CD4-positive, alpha-beta T cell treated with Interleukin-6 for 4 hours (primary cell): ENCODE measurements around the gene ITIH3.

Source experiments
- DNase-seq: peaks from one replicate; pipeline ENCODE4 v3.0.0-alpha.2; 2020; ENCODE audit warnings: mixed read lengths

Gene ITIH3

DNA sequence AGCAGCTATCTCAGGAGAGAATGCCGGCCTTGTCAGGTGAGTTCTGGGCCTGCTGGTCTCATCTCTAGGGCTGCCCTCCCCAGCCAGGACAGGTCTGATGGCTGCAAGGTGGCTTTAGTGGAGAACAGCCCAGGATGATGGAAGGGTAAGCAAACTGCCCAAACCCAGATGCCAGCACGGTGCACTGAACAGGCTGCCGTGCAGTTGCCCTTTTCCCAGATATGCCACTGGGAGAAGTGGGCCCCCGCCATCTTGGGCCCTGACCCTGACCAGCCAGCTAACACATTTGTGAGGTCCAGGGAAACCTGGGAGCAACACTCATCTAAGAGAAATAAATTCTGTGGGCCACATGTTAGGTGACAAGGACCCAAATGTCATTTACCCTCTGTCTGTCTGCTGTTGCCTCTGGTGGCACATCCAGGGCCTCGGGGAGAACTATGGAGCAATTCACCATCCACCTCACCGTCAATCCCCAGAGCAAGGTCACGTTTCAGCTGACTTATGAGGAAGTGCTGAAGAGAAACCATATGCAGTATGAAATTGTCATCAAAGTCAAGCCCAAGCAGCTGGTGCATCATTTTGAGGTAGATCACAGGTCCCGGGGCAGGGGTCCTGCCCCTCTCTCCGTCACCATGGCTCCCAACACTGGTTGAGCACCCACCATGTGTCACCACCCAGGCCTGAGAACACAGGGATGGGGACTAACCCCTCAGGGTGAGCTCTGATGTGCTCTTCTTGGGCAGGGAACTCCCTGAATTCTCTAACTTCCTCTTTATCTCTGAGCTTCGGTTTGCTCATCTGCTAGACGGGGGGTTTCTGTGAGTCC, 15.4 kb upstream of the ITIH3 start:
- DNase-seq, result no peak

DNA sequence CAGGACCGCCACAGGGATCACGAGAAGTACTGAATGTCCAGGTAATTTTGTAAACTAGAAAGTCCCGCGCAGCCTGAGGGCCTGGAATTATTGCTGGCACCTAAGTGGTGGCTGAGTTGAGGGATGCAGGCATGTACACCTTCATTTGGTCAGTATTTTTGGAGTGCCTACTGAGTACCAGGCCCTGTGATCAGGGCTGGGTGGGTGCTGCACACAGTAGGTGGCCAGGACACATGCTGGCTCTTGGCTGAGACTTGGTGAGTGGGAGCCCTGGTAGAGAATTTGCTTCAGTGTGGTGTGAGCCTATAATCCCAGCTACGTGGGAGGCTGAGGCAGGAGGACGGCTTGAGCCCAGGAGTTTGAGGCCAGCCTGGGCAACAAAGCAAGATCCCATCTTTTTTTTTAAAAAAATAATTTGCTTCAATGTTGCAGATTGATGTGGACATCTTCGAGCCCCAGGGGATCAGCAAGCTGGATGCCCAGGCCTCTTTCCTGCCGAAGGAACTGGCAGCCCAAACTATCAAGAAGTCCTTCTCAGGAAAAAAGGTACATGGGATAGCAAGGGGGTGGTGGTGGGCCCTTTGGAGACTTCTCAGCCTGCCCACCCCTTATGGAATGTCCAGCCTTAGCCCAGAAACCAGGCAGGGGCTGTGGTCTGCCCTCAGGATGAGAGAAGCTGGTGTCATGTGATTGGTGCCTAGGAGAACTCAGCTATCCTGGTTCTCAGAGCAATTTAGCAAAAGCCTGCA, 14.6 kb upstream of the ITIH3 start:
- no peak for DNase-seq

DNA sequence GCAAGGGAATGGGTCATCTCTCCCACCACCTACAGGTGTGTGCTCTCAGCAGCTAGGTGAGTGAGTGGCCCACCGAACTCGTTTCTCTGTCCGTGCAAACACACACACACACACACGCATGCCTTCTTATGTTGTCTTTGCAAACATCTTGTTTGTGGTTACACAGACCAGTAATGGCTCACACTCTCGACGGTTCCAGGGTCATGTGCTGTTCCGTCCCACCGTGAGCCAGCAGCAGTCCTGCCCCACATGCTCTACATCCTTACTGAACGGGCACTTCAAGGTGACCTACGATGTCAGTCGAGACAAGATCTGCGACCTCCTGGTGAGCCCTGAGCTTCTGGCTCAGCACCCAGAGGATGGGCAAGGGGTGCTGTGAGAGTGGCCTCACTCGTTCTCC, 12.9 kb upstream of the ITIH3 start:
- DNase-seq, result no peak

DNA sequence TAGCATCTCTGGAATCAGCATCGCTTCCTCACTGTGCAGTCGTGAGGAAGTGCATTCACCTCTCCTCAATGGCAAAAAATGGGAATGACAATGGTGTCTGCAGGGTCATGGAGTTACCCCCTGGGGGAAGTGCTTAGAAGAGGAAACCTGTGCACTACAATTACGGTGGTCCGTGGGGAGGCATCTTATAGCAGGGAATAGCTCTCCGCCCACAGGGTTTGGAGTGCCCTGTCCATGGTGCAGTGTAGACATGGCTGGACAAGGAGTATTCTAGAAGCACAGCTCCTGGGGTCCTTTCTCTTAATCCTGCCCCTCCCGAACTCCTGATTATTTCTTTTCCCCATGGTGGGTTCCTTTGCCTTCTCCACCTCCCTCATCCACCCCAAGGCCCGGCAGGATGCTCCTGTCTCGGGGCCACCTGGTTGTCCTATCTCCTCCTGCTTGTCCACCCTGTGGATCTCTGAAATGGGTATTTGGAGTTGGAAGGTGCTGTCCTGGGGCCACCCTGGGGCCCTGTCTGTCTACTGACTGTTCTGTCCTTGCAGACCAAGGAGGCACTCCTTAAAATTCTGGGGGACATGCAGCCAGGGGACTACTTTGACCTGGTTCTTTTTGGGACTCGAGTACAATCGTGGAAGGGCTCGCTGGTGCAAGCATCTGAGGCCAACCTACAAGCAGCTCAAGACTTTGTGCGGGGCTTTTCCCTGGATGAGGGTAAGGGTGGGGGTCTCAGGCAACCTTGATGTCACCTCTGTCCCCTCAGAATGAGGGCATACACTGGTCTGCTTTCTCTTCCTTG, 12.0 kb upstream of the ITIH3 start:
- no peak for DNase-seq

DNA sequence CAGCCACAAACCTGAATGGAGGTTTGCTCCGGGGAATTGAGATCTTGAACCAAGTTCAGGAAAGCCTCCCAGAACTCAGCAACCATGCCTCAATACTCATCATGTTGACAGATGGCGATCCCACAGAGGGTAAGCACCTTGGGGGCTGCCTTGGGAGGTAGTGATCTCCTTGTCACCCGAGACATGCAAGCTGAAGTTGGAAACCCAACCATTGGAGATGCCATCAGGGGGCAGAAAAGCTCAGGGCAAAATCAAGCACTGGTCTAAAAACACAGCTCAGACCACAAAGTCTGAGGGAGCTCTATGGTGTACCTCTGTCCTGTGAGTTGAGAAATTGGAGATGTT, 11.4 kb upstream of the ITIH3 start:
- DNase-seq, result no peak

DNA sequence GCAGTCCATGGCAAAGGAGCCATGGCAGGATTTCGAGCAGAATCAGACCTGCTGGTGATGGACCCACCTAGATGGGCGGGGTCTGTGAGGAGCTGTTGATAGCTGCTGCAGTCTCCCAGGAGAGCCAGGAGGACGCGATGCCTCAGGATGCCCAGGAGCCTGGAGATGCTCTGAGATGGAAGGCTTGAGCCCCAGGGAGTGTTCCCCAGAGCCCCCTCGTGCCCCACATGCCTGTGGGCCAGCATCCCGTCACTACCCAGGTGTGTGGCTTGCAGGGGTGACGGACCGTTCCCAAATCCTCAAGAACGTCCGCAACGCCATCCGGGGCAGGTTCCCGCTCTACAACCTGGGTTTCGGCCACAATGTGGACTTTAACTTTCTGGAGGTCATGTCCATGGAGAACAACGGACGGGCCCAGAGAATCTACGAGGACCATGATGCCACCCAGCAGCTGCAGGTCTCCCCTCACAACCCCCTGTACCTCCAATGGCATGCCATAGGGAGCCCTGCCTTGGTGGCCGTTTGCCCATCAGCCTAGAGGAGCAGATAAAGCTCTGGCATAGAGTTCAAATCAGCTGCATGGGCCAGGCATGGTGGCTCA, 10.5 kb upstream of the ITIH3 start:
- DNase-seq, result no peak

DNA sequence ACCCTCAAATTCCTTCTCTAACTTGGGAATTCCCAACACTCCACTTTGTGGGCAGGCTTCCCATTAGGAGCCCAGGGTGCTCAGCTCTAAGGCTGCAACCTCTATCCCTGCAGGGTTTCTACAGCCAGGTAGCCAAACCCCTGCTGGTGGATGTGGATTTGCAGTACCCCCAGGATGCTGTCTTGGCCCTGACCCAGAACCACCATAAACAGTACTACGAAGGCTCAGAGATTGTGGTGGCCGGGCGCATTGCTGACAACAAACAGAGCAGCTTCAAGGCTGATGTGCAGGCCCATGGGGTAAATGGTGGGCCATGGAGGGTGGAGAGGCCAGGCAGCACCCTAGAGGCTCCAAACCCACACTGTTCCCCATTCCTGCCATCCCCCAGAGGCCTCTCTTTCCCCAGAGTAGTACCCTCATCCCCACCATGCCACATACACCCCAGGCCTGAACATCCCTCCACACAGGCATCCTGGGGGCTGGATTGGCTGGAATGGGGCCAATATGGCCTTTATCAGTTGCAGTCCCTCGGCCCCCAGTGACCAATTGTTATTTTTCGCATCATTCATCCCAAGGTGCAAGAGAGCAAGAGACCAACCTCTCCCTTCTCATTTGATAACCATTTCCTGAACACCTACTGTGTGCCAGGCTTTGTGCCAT, 9.5 kb upstream of the ITIH3 start:
- no peak for DNase-seq

DNA sequence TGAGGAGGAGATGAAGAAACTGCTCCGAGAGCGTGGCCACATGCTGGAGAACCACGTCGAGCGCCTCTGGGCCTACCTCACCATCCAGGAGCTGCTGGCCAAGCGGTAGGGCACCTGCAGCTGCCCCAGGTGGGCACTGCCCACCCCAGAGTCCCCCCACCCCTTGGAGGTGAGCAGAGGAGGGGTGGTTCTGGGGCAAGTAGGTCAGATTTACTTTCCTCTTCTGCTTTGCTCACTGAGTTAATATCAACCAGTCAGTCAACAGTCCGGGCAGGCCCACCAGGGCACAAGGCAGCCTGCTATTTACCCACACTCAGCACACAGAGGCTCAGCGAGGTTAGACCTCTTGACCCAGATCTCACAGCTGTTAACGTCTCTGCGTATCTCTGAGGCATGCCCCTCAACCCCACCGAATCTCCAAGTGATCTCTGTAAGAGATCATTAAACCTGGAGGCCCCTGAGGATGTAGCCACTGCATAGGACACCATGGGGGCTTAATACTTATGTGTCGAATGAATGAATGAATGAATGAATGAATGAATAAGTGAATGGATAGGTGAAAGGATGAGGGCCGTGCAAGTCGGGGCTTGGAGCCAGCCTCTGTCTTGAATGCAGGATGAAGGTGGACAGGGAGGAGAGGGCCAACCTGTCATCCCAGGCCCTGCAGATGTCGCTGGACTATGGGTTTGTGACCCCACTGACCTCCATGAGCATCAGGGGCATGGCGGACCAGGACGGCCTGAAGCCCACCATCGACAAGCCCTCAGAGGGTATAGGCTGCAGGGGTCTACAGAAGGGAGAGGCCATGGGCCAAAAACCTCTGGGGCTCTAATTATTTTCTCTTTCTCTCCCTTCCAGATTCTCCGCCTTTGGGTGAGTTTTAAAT, 8.0 kb upstream of the ITIH3 start:
- no peak for DNase-seq

DNA sequence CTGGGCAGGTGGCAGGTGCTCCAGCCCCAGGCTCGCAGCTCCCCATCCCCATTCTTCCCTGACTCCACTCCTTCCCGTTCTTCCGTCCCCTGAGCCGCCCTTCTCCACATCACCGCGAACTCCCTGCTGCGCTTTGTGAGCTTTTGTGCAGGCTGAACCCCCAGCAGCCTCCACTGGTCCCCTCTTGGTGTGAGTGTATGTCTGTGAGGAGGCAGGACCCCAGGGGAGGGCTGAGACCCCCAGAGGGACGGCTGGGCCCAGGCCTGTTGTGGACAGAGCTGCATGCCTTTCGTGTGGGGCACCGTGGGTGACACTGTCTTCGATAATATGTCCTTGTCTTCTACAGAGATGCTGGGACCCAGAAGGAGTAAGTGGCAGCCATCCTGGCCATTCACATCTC, 7.3 kb upstream of the ITIH3 start:
- DNase-seq, result no peak

DNA sequence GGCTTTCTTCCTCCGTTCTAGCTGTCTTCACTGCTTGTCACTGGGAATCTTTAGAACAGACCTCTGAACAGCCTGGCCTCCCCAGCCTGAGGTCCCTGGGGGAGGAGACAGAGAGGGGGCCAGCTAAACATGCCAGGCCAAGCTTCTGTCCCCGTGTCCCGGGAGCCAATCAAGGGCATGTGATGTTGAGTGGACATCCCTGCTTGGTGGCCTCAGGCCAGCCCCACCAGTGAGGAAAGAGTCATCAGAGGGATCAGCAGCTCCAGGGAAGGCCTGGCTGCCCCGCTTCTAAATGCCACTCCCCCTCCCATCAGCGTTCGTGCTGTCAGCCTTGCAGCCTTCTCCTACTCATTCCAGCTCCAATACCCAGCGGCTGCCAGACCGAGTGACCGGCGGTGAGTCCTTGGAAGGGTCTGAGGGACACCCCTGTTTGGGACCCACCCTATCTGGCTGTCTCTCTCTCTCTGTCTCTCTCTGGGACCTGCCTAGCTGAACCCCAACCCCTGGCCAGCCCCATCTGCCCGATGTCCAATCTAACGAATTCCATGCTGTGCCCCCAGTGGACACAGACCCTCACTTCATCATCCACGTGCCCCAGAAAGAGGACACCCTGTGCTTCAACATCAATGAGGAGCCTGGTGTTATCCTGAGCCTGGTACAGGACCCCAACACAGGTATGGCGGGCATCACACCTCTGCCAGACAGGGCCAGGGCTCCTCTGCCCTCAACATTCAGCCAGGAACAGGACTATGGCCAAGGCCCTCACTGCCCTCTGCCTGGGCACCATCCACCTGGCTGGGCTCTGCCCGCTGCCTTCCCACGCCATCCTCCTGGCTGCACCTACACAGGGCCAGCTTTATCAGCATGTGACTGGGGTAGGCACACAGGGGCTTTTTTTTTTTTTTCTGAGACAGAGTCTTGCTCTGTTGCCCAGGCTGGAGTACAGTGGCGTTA, 6.6 kb upstream of the ITIH3 start:
- no peak for DNase-seq

DNA sequence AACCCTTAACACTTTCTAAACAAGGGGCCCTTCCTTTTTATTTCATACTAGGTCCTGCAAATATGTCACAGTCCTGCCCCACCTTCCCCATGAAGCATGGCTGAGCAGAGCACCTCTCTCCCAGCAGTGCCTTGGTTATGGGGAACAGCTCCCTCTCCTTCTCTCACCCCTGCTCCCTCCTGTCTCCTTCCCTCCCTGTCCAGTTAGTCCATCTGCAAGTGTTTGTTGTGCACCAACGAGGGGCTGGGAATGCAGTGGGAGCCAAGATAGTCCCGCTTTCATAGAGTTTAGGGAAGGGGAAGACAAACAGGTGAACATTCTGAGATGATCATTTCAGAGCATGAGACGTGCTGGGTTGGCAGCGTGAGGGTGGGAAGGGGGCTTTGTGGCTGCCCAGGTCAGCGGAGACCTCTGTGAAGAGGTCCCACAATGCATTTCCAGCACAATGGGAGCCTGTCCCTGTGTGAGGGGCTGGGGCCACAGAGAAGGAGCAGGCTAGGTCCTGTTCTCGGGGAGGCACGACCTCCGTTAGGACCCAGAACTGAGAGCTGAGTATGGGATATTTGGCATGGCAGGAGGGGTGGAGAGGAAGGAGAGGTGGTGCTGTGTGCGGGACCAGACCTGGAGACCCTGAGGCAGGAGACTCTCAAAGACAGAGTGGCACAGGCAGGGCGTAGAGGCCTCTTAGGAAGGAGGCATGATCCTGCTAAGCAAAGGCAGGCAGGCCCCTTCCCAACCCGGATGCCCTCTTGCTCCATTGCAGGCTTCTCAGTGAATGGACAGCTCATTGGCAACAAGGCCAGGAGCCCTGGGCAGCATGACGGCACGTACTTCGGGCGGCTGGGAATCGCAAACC, 5.5 kb upstream of the ITIH3 start:
- no peak for DNase-seq

DNA sequence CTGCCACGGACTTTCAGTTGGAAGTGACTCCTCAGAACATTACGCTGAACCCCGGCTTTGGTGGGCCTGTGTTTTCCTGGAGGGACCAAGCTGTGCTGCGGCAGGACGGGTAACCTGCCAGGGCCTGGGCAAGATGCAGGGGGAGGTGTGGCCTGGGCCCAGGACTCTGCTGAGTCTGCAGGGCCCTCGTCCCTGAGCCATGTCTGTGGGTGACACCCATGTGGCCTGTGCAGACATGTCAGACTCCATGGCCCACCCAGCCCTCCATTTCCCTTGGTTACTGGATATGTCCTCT, 4.9 kb upstream of the ITIH3 start:
- DNase-seq, result no peak

DNA sequence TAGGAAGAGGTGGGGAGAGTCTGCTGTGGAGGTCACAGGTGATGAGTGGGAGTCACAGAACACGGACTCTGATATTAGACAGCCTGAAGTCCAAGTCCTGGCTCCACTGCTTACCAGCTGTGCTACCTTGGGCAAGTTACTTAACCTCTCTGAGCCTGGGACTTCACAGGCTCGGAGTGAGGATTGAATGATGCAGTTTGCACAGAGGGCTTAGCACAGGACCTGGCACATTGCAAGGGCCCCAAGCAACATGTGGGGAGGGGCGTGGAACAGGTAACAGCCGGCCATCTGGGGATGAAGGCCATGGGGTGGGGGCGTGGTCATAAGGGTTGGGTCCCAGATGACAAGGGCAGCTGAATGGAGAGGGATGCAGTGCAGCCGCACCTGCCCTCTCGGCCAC, 4.3 kb upstream of the ITIH3 start:
- DNase-seq, result no peak

DNA sequence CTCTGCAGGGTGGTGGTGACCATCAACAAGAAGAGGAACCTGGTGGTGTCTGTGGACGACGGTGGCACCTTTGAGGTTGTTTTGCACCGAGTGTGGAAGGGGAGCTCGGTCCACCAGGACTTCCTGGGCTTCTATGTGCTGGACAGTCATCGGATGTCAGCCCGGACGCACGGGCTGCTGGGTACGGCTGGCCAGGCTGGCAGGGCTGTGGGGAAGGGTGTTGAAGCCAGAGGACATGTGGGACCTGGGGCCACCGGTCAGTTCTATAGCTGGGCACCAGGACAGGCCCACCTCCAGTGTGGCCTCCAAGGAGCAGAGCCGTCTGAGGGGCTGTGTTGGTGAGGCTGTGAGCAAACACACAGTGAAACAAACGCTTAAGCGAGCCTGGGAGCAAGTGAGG, 3.9 kb upstream of the ITIH3 start:
- no peak for DNase-seq

DNA sequence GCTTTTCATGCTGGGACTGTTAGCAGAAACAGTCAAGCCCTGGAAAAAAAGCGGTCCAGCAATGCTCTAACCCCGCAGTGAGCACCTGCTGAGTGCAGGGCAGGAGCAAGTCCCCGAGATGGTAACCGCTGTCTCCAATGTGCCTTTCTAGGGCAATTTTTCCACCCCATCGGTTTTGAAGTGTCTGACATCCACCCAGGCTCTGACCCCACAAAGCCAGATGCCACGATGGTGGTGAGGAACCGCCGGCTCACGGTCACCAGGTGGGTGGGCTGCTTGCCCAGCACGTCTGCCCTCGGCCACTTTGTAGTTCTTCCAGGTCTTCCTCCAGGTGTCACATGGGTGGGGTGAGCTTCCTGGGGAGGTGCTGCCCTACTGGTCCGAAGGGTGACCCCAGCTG, 3.2 kb upstream of the ITIH3 start:
- no peak for DNase-seq

DNA sequence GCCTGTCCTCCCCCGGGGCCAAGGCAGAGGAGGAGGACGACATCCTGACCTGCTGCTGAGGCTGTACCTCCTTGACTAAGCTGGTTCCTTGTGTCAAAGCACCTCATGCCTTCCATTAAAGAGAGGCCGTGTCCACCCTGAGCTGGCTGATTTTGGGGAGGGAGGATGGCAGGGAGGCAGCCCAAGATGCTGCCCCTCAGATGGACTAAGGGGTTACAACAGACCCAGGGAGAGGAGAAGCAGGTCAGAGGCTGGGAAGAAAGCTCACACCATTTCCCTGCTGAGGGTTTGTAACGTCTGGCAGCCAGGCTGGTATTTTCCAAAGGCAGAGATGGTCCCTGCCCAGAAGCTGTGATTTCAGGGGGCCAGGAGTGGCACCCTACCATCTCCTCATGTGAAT, 2.7 kb upstream of the ITIH3 start:
- no peak for DNase-seq

DNA sequence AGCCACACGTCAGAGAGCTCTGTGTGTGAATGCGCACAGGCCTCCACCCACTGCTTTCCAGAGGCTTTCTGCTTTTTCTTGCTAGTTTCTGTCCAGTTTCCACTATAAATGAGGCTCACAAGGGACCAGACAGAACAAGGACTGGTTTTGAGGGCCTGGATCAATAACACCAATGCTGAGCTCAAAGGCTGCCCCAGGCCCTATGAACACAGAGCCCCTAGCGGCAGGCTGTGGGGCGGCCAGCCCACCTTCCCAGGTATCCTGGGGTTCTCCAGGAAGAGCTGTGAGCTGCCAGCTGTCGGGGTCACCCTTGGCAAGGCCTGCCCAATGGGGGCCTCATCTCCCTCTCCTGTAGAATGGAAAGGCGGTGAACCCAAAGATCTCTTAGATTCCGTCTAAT, 2.2 kb upstream of the ITIH3 start:
- DNase-seq, result no peak

DNA sequence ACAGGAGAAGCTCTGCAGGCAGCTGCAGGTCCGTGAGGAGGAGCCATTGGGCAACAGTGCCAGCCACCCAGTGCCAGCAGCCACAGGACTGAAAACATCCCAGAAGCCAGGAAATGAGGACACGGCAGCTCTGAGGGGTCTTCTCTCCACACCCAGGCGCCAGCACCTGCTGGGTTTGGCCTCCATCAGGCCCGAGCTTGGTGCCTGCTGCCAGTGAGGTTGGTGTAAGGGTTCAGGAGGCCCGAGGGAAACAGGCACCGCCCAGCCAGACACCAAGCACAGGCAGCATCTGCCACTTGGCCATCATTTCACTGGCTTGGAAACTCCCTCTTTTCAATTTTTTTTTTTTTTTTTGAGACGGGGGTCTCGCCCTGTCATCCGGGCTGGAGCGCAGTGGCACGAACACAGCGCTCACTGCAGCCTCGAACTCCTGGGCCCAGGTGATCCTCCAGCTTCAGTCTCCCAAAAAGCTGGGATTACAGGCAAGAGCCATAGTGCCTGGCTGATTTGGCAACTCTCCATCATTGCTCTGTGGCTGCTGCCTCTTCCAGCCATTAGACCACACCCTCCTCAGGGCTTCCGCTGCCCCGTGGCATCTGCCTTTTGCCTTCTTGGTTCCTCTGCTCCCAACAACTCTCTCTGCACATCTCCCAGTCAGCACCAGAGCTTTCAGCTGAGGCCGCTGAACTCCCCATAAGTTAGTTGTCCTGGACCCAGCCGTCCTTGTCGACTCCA, 1.5 kb upstream of the ITIH3 start:
- DNase-seq, result no peak
